T-helper 2 cell treated with Interferon-gamma antibody and Interleukin-4, amounts not matched to agents 100 ng/mL and 5 ng/mL, for 36 hours (primary cell): Measurements from ENCODE around the gene RNU2-63P. TPM values are rescaled to one million over a fixed set of nuclear protein-coding genes. Genes with fewer than 3 reads are reported as not detected.
"Not testable (repeated sequence)": the region's sequence is repeated elsewhere in the genome, so short reads cannot be mapped to it uniquely, and the experiment has no call there.

Source experiments
- intact Hi-C: fragments of 100-400 bp; cut with micrococcal nuclease; formaldehyde crosslinking; loops from one replicate; pipeline ENCODE4 v1.15.1; 2023
- total RNA-seq: library from RNA; stranded (reverse); gene quantifications from 2 replicates; pipeline ENCODE4 v1.2.3, GENCODE V29; 2022

RNU2-63P gene
- total RNA-seq, 1 donor from 2014 or later: 22.6 TPM

- intact Hi-C loops: not testable (repeated sequence)
These were observed 28.9 kb downstream of the RNU2-63P start for GRCh38 chr2:87987473-87987872.

GRCh38 chr2:87985902-87986301 is 30.4 kb downstream of the RNU2-63P start:
- intact Hi-C loops: not testable (repeated sequence)

- intact Hi-C loops: not testable (repeated sequence)
These were observed 35.2 kb downstream of the RNU2-63P start for GRCh38 chr2:87981182-87981581.

DNA sequence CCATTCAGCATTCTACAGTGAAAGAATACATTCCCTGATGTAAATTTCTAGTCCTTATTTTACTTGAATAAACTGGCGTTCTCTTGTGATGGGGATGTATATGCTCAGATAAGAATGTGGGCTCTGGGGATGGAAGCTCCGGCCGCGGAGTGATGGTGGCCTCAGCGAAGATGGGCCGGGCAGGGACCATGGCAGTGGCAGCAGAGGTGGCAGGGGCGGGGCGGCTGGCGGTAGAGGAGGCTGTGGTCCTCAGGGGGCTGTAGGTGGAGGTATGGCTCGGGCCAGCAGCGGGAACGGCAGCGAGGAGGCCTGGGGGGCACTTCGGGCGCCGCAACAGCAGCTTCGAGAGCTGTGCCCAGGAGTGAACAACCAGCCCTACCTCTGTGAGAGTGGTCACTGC is 44.0 kb downstream of the RNU2-63P start:
- intact Hi-C loops: not testable (repeated sequence)

Other genes with a start within 250 kb of the RNU2-63P start
- gene RGPD2, start 190.8 kb downstream of the RNU2-63P start, total RNA-seq: 2.2 and 2.5 TPM in 2 replicates
- 20.8 and 22.2 TPM in 2 replicates for gene KRCC1, start 39.2 kb upstream of the RNU2-63P start, total RNA-seq
- gene SMYD1, start 51.3 kb upstream of the RNU2-63P start, total RNA-seq: not detected in 2 replicates
- not detected in 2 replicates for gene FABP1, start 111.5 kb upstream of the RNU2-63P start, total RNA-seq
- 0.14 TPM in 1 of 2 replicates, not detected in the other for gene THNSL2, start 153.8 kb upstream of the RNU2-63P start, total RNA-seq